ENCODE results near the gene UBA5. TPM values are rescaled to one million over a fixed set of nuclear protein-coding genes. Genes with fewer than 3 reads are reported as not detected.

UBA5 gene
- total RNA-seq, 2 donors from 2014 or later = 24.3 to 30.8 TPM

GRCh38 chr3:132695422-132695821 is 35.3 kb downstream of the UBA5 start:
- DNase-seq (no peak), ATAC-seq (peak; percentile 52)
- intact Hi-C loops (cut with DNase I, micrococcal nuclease) = no loop called here

GRCh38 chr3:132703733-132704132 is 43.6 kb downstream of the UBA5 start:
- no peak for ATAC-seq
- intact Hi-C loops (cut with DNase I, micrococcal nuclease) = no loop called here
- DNase-seq = no peak

DNA sequence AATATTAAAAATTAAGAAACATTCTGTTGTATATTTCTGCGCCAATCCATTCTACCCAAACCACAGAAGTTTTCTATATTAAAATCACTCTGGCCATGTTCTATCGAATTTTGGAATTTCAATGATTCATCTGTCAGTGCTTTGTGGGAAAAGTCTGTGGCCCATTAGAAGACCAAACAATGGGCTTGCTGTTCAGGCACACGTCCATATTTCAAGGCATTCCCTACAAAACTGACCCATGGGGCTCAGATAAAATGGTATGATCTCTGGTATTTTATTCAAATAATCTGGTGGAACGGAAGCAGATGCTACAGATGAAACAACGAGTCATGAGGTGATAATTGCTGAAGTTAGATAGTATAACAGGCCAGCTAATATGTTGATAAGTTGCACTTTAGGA is 49.6 kb downstream of the UBA5 start:
- no peak for DNase-seq
- intact Hi-C loops (cut with DNase I, micrococcal nuclease) = no loop called here
- ATAC-seq = no peak

DNA sequence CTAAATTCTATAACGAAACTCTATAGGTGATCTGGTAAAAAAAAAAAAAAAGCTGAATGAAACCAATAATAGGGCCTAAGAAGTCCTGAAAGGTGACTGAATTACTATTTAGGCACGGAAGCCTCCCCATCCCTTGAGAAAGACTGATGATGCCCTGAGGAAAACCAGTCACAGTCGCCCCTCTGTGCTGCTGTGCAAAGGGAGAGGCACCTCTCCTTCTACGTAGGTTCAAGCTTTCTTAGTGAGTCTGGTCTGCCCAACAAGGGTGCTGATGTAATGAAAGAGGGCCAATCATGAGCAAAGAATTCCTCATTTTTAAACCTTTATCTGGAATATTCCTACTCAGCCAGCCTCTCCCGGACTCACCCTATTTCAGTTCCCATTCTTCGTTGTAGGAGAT is 50.2 kb downstream of the UBA5 start:
- DNase-seq (no peak), ATAC-seq (no peak)
- intact Hi-C loops (cut with DNase I, micrococcal nuclease) = no loop called here

GRCh38 chr3:132713977-132714727 is 54.0 kb downstream of the UBA5 start:
- ATAC-seq (peak; percentile 92), DNase-seq (peak; percentile 35 to 50)
- intact Hi-C loops (cut with DNase I, micrococcal nuclease) = no loop called here

- DNase-seq = no peak
- no peak for ATAC-seq
Observed at GRCh38 chr3:132716372-132716771, 56.2 kb downstream of the UBA5 start.

GRCh38 chr3:132720228-132720627 is 60.1 kb downstream of the UBA5 start:
- DNase-seq (no peak), ATAC-seq (no peak)
- intact Hi-C loops (cut with DNase I, micrococcal nuclease) = no loop called here

More at GRCh38 chr3:132716372-132716771, 56.2 kb downstream of the UBA5 start:
- intact Hi-C loops (cut with DNase I, micrococcal nuclease) = no loop called here

GRCh38 chr3:132721479-132722164 is 61.5 kb downstream of the UBA5 start:
- DNase-seq = peak; percentile 61 to 77
- intact Hi-C loops (cut with DNase I, micrococcal nuclease) = no loop called here
- peak; percentile 33 for ATAC-seq

GRCh38 chr3:132722165-132723023 is 62.3 kb downstream of the UBA5 start, which contains the start of gene NPHP3:
NPHP3 (minus strand) TSS chr3:132722409; CDS start chr3:132722355, 54 bp downstream.
- peak; percentile 84 for ATAC-seq
- DNase-seq = peak; percentile 98 to 99
- intact Hi-C loops (cut with DNase I, micrococcal nuclease) = no loop called here

DNA sequence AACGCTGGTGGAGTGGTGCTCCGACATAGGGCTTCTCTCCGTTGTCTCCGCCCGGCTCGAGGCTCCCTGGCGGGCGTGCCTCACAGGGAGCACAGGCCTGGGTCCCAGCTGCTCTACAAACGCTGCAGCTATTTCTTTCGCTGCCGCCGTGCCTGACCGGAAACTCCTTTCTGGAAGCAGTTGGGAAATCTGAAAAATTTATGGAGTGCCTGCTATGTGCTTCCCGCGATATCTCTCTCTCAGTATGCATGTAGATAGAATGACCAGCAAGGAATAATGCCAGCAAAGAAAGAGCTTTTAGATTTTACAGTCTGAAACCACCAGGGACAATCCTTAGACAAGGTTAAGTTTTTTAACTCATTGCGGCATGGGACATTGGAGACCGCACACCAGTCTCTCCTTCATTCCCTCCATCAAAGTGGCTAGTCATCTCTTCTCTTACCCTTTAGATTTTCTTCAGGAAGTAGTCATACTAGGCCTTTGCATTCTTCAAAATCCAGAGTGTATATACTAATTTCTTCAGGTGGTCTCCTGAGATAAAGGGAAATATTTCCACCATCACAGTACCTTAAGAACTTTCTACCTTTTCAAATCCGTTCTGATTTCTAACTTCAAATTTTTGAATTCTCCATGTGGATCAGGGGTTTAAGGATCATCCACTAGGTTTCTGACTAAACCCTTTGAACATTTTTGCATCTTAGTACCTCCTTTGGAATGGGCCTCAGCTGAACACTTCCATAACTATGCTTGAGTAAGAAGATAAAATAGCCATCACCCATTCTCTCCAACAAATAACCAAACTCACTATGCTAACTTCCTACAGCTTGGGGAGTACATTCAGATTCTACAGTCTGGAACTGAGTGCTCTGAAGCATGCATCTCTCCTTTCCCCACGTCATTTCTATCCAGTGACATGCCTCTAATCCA is 63.2 kb downstream of the UBA5 start:
- ATAC-seq (no peak), DNase-seq (no peak)
- intact Hi-C loops (cut with DNase I, micrococcal nuclease) = no loop called here

GRCh38 chr3:132726341-132726823 is 66.3 kb downstream of the UBA5 start:
- intact Hi-C loops (cut with DNase I, micrococcal nuclease) = no loop called here
- ATAC-seq (no peak), DNase-seq (no peak)

Other genes with a start within 250 kb of the UBA5 start
- 10 to 100 TPM; 47.9 to 49.4 TPM for gene DNAJC13, start 242.8 kb upstream of the UBA5 start, total RNA-seq
- gene ACKR4, start 63.1 kb upstream of the UBA5 start, total RNA-seq = 1 to 10 TPM in 1 of 2 donors, under 1 TPM in 1; 0.67 to 2.8 TPM
- 1 to 10 TPM; 5.2 to 9.2 TPM for gene ACAD11, start 520 bp upstream of the UBA5 start, total RNA-seq
- 10 to 100 TPM; 17.1 to 21.3 TPM for gene NPHP3, start 62.1 kb downstream of the UBA5 start, total RNA-seq